NCI-H2171 treated with DMSO at 0.1 percent for 48 hours (cell line): ENCODE measurements around the gene COMTD1.

ENCODE experiments used
- DNase-seq: peaks from one replicate; lab custom pipeline; 2025; lab: John Stamatoyannopoulos, UW

Gene COMTD1

GRCh38 chr10:75245354-75246250 is 9.8 kb upstream of the COMTD1 start:
- DNase-seq: no peak

GRCh38 chr10:75244487-75245353 is 9.0 kb upstream of the COMTD1 start:
- no peak for DNase-seq

- DNase-seq: no peak
Measured at GRCh38 chr10:75243426-75243825, 7.7 kb upstream of the COMTD1 start.

- no peak for DNase-seq
Measured at GRCh38 chr10:75240329-75241076, 4.7 kb upstream of the COMTD1 start.

GRCh38 chr10:75239096-75239790 is 3.5 kb upstream of the COMTD1 start:
- DNase-seq: no peak

GRCh38 chr10:75238182-75239095 is 2.7 kb upstream of the COMTD1 start:
- no peak for DNase-seq

- no peak for DNase-seq
Measured at GRCh38 chr10:75236178-75236825, 545 bp upstream of the COMTD1 start.

GRCh38 chr10:75234683-75235374 is 928 bp downstream of the COMTD1 start:
- no peak for DNase-seq

- peak; percentile 87 for DNase-seq
Measured at GRCh38 chr10:75234017-75234682, 1.6 kb downstream of the COMTD1 start.

GRCh38 chr10:75233444-75234016 is 2.2 kb downstream of the COMTD1 start:
- peak; percentile 74 for DNase-seq

- no peak for DNase-seq
Measured at GRCh38 chr10:75231672-75232581, 3.8 kb downstream of the COMTD1 start.

- peak; percentile 56 for DNase-seq
Measured at GRCh38 chr10:75230600-75231038, 5.1 kb downstream of the COMTD1 start.

- no peak for DNase-seq
Measured at GRCh38 chr10:75229971-75230370, 5.8 kb downstream of the COMTD1 start.

GRCh38 chr10:75228834-75229233 is 6.9 kb downstream of the COMTD1 start:
- no peak for DNase-seq

- no peak for DNase-seq
Measured at GRCh38 chr10:75228278-75228677, 7.5 kb downstream of the COMTD1 start.

GRCh38 chr10:75226656-75227055 is 9.1 kb downstream of the COMTD1 start:
- no peak for DNase-seq

GRCh38 chr10:75226095-75226494 is 9.7 kb downstream of the COMTD1 start:
- DNase-seq: no peak
